GM13977 (cell line): Measurements from ENCODE around the gene CEND1.

ENCODE experiments used
- DNase-seq: peaks from one replicate; pipeline ENCODE4 v3.0.0; 2012; ENCODE audit warnings: low spot score
- in situ Hi-C: fragments of 300-500 bp; cut with MboI; formaldehyde crosslinking; loops from one replicate; pipeline ENCODE4 v1.12.0; 2022; ENCODE audit warnings: low sequenced_read_pairs, low pct_unique_long_range_greater_than_20kb, mixed read lengths, inconsistent platforms; ENCODE audit not compliant: unreplicated experiment
- TF ChIP-seq, protein P1 (sequence below): IDR thresholded peaks from 2 replicates; pipeline ENCODE4 v1.5.1; 2012; ENCODE audit warnings: mild to moderate bottlenecking, control low read depth; ENCODE audit not compliant: insufficient read depth; ENCODE audit errors: extremely low read depth, missing control alignments

CEND1 gene

DNA sequence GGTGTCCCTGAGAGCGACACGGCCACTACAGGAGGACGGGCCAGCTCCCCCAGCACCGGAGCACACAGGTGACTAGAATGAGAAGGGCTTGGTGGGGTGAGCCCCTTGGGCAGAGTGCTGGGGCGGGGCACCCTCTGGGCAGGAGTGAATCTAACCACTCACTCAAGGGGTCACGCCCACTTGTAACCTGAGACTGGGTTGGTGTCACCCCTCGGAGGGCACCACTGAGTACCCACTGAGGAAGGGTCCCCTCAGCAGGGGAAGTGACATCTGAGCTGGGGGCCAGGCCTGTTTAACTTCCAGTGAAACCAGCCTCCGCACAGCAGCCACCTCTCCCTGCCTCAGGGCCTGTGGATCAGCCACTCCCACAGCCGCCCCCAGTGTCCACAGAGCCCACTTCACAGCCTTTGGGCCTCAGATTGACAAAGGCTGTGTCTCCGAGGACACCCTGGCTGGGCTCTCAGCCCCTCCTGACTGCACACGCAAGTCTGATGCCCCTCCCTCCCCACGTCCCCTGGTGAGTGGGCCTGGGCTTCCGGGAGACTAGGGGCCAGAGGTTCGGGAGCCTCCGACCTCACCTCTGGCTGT, 18.2 kb downstream of the CEND1 start:
- in situ Hi-C loops = no loop called here
- no peak for DNase-seq
- TF ChIP-seq, protein P1, sequence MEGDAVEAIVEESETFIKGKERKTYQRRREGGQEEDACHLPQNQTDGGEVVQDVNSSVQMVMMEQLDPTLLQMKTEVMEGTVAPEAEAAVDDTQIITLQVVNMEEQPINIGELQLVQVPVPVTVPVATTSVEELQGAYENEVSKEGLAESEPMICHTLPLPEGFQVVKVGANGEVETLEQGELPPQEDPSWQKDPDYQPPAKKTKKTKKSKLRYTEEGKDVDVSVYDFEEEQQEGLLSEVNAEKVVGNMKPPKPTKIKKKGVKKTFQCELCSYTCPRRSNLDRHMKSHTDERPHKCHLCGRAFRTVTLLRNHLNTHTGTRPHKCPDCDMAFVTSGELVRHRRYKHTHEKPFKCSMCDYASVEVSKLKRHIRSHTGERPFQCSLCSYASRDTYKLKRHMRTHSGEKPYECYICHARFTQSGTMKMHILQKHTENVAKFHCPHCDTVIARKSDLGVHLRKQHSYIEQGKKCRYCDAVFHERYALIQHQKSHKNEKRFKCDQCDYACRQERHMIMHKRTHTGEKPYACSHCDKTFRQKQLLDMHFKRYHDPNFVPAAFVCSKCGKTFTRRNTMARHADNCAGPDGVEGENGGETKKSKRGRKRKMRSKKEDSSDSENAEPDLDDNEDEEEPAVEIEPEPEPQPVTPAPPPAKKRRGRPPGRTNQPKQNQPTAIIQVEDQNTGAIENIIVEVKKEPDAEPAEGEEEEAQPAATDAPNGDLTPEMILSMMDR = no peak

DNA sequence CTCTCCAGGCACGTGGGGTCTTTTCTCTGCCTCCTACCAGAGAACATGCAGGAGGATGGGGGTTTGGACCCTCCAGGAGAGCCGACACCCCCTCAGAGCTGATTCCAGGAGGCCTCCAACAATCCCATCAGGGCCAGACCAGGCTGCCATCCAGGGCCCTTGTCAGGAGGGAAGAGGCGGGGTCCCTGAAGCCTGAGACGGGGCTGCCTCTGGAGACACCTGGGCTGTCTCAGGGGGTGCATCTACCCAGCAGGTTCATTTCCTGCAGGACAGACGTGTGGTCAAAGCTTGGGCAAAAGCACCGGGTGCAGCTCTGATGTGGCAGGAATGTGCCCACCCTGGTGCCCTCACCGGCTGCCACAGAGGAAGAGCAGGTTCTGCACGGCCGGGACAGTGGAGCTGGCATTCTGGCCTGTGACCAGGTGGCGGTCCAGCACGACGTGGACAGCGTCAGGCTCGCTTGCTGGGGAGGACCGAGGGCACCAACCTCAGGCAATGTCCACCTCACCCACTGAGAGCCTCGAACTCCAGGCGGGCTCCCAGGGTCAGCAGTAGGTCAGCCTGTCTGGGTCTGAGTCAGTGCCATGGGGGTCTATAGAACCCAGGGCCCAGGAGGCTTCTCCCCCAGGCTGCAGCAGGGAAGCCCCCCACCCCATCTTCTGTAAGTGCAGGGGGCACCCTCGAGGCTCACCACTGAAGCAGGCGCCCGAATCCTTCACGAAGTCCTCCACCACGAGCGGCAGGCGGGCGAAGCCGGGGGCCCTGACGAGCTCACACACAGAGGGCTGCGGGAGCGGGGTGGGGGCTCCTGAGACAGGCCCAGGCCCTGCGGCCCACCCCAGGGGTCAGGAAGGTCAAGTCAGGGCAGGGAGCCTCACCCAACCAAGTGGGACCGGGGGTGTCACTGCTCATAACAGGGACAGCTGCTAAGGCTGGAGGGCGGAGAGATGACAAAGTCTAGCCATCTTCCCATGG, 19.0 kb downstream of the CEND1 start:
- no peak for DNase-seq
- in situ Hi-C loops = no loop called here
- TF ChIP-seq, protein P1 = no peak

DNA sequence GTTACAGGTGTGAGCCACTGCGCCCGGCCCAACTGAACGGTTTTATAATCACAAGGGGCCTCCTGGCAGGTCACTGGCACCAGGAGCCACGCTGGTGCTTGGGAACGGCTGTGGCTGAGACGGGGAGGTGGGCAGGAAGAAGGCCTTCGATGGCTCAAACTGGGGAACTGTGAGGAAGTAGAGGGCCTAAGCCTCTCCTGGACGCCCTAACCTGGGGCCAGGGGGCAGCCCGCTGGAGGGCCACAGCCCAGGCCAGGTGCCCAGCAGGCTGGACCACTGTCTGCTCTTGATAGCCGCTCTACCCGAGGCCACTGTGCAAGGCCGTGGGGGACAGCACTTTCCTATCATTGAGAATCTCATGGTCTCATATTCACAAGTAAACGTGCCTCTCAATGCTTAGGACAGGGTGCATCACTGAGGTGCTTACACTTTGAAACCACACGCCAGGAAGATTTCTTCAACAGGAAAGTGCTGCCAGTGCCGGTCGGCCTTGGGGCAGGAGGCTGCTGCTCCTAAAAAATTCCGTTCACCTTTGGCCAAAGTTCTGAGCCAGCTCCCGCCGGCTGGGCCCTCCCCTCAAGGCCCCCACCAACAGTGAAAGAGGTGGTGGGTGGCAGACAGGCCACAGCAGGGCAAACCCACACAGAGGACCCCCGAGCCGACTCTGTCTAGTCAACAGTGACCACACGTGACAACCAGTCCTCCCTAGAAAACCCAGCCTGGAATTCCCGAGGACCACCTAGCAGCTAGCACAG, 19.8 kb downstream of the CEND1 start:
- in situ Hi-C loops = no loop called here
- DNase-seq = no peak

DNA sequence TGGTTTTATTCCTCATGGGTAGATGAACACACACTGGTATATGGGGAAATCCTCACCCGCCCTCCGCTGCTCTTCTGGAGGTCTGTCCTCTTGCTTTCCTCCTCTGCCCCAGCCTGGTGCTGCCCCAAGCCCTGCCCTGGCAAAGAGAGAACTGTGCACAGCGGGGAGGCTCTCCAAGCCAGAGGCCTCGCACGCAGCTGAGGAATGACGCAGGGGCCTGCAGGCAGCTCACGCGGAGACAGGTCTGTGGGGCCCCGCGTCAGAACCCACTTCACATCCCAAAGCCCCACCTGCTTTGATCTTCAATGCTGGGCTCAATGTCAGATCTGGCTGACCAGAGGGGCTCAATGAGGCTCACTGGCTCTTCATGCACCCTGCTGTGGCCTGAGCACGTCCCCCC, 22.7 kb downstream of the CEND1 start:
- in situ Hi-C loops = no loop called here
- no peak for DNase-seq
- TF ChIP-seq, protein P1 = no peak

More for the DNA sequence above, 19.8 kb downstream of the CEND1 start:
- TF ChIP-seq, protein P1 = no peak

DNA sequence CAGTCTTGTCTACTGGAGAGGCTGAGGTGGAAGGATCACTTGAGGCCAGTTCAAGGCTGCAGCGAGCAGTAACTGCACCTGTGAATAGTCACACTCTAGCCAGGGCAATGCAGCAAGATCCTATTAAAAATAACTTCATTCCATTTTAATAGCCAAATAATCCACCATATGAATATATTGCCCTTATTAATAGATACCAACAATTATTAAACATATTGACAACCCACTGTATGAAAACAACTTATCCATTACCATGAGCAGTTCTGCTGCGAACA, 23.0 kb downstream of the CEND1 start:
- in situ Hi-C loops = no loop called here
- TF ChIP-seq, protein P1 = no peak
- DNase-seq = no peak

DNA sequence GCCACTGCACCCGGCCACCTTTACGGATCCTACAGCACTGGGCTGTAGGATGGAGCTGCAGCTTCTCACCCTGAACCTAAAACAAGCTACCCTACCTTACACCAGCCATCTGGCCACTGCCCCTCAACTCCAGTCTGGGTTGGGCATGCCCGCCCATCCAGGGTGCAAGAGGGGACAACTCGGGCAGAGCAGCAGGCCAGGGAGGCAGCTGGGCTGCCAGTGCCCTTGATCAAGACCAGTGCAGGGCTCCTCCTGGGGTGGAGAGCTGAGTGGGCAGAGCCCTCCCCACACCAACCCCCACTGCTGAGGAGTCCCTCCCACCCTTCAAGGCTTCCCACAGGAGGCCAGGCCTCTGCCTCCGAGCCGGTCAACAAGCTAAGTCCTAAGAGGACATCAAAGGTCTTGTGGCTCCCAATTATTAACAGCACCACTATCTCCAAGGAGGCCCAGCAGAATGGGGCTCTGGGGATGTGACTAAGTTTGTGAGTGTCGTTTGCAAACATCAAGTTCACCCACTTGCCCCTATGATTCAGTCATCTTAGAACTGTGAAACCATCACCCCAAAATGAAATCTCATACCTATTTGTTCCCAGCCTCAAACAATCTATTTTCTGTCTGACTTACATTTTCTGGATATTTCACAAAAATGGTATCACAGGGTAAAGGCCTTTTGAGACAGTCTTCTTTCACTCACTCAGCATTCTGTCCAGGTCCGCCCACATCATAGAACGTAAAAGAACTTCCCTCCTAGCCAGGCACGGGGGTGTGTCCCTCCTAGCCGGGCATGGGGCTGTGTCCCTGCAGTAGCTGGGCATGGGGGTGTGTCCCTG, 23.6 kb downstream of the CEND1 start:
- no peak for DNase-seq
- in situ Hi-C loops = no loop called here
- TF ChIP-seq, protein P1 = no peak
